Pancreas (tissue), 10 donors: Measurements from ENCODE around the gene CPT1B. TPM values are rescaled to one million over a fixed set of nuclear protein-coding genes. Genes with fewer than 3 reads are reported as not detected.

Experiments used
- ATAC-seq, 4 donors: fragments of 200-7000 bp; cut with Tn5 transposase; one replicate each; pipeline versions ENCODE4 v1.8.0 to v1.9.1; 2020; ENCODE audit warnings: mild to moderate bottlenecking in 4 of 4, moderate library complexity in 4 of 4
- DNase-seq, 6 donors: peaks; one replicate each; pipeline ENCODE4 v3.0.0-alpha.2; 2020
- FAIRE-seq: peaks from 2 replicates; lab custom pipeline; 2012; peaks lifted over from hg19 to GRCh38; lab: Jason Lieb, UNC
- H3K27ac ChIP-seq, 4 donors: fragments of 200-600 bp; sonication (generic); 1 replicate in 3 of 4; 2 replicates in 1 of 4; pipeline versions ENCODE4 v1.5.0 to v1.8.0; 2020
- H3K27me3 ChIP-seq, 4 donors: fragments of 200-600 bp; one replicate each; pipeline ENCODE4 v1.8.0; 2021
- H3K36me3 ChIP-seq, 3 donors: fragments of 200-600 bp; sonication (generic) in 1 of 3; one replicate each; pipeline versions ENCODE4 v1.5.0 to v1.8.0; 2020 to 2021
- H3K4me1 ChIP-seq, 3 donors: fragments of 200-600 bp; one replicate each; pipeline ENCODE4 v1.8.0; 2021
- H3K4me3 ChIP-seq, 4 donors: fragments of 200-600 bp; sonication (generic) in 2 of 4; one replicate each; pipeline versions ENCODE4 v1.5.0 to v1.8.0; 2020 to 2021
- H3K9me3 ChIP-seq, 4 donors: fragments of 200-600 bp; one replicate each; pipeline ENCODE4 v1.8.0; 2021
- CTCF ChIP-seq, 4 donors: fragments of 200-600 bp; sonication (generic) in 3 of 4; IDR thresholded peaks; one replicate each; pipeline versions ENCODE4 v1.5.0 to v1.8.0; 2021; ENCODE audit warnings: antibody characterized with exemption in 4 of 4
- WGBS, 2 donors: extraction: QIAGEN DNeasy Blood & Tissue Kit; methylation state at CpG; one replicate each; pipeline ENCODE4 v1.1.7; 2013; 5-methylcytosine and 5-hydroxymethylcytosine counted together
- intact Hi-C, 3 donors: fragments of 100-400 bp; cut with DNase I; formaldehyde crosslinking; loops; one replicate each; pipeline versions ENCODE4 v1.11.1 to v1.14.2; 2022
- polyA plus RNA-seq, 2 donors: library from polyadenylated mRNA; stranded (reverse); fragments of 200-250 nt; gene quantifications; one replicate each; pipeline ENCODE4 v1.2.3, GENCODE V29; 2013
- total RNA-seq, 6 donors: library from RNA; stranded (reverse); fragmentation: NEBNext Ultra II Directional in 4 of 6; extraction: Animal tissue kit (Norgen Biotek cat#: 25700) in 4 of 6; gene quantifications; one replicate each; pipeline versions ENCODE4 v1.2.1 to v1.2.4, GENCODE V29; 2021 to 2023
- donor health status: healthy with polysubstance abuse.
- donor health status: DM: no; HTN: no; CAD: no; lungs with moderate emphysema.
- donor health status: DM: no; HTN: no; CAD: no.
- donor health status: control.
- donor health status: control.
- donor health status: Bipolar disorder and iron deficiency.
- donor health status: DM: yes; HTN: yes; CAD: no.
- donor health status: DM: no; HTN: no; CAD: no.
- donor health status: DM: no; HTN: no; CAD: no.
- donor health status: DM: yes; HTN: yes; CAD: no.

Gene CPT1B
- total and polyA plus RNA-seq, 8 donors = 7.2 to 87.0 (median 13.6) TPM

- no peaks in the 10 kb centered on the region for H3K36me3 ChIP-seq
- FAIRE-seq = no peak
- peak overlapping the region in 1 of 4 donors; percentile 70 for H3K4me3 ChIP-seq
- TF ChIP-seq CTCF (IDR thresholded peaks at IDR 0.05) = no peak
- DNase-seq = peak in 1 of 6 donors; percentile 22
- peaks cover 0 to 11% (median 6%) of the 10 kb centered on the region in 3 donors for H3K4me1 ChIP-seq
- WGBS, 2 donors = 90 to 93% methylated on average over 11 of the region's 11 CpGs
- intact Hi-C loops = no loop called here
- ATAC-seq = no peak
- no peaks in the 10 kb centered on the region for H3K9me3 ChIP-seq
- no peaks in the 10 kb centered on the region for H3K27me3 ChIP-seq
- H3K27ac ChIP-seq = no peak overlapping the region
These were observed 13.9 kb downstream of the CPT1B start for GRCh38 chr22:50564289-50564688.

GRCh38 chr22:50563413-50564160, 14.6 kb downstream of the CPT1B start:
- DNase-seq = peak in 3 of 6 donors; percentile 41 to 65 (median 52)
- 7 to 10% methylated on average over 17 of the region's 17 CpGs for WGBS, 2 donors
- H3K27me3 ChIP-seq = no peaks in the 10 kb centered on the region
- ATAC-seq = peak; percentile 20 to 39 (median 31)
- H3K9me3 ChIP-seq = no peaks in the 10 kb centered on the region
- H3K4me1 ChIP-seq = peaks cover 0 to 5% (median 2%) of the 10 kb centered on the region in 3 donors
- H3K36me3 ChIP-seq = no peaks in the 10 kb centered on the region
- H3K27ac ChIP-seq = peak overlapping the region; percentile 59 to 91 (median 82)
- peak overlapping the region; percentile 25 to 70 (median 36) for H3K4me3 ChIP-seq
- TF ChIP-seq CTCF (IDR thresholded peaks at IDR 0.05) = no peak
- no peak for FAIRE-seq
- intact Hi-C loops = no loop called here

GRCh38 chr22:50562523-50563412, 15.5 kb downstream of the CPT1B start, which contains the start of gene SYCE3:
Gene SYCE3 (minus strand): TSS chr22:50562919. CDS start chr22:50556405, 6,514 bp downstream.
- Histone ChIP-seq H3K4me3 (peak within 1 kb of the TSS; percentile 25 to 70 (median 36)), H3K27ac (peak within 1 kb of the TSS; percentile 59 to 91 (median 82)), H3K9me3 (no peaks in the 10 kb centered on the region), H3K36me3 (no peaks in the 10 kb centered on the region), H3K27me3 (no peaks in the 10 kb centered on the region), H3K4me1 (peaks cover 0 to 3% (median 0%) of the 10 kb centered on the region in 3 donors)
- TF ChIP-seq CTCF (IDR thresholded peaks at IDR 0.05) = peak; percentile 97 to 99 (median 98)
- whole genome bisulfite sequencing, 2 donors = 1 to 2% methylated on average over 55 to 60 of the region's 61 CpGs
- intact Hi-C loops = no loop called here
- FAIRE-seq (no peak), DNase-seq (peak; percentile 97 to 100 (median 98)), ATAC-seq (peak; percentile 98 to 99 (median 98))

GRCh38 chr22:50561401-50562358, 16.5 kb downstream of the CPT1B start:
- ATAC-seq (no peak), FAIRE-seq (no peak), DNase-seq (peak in 3 of 6 donors; percentile 28 to 72 (median 47))
- 74 to 78% methylated on average over 24 to 30 of the region's 34 CpGs for WGBS, 2 donors
- H3K4me3 ChIP-seq = no peak overlapping the region
- no peaks in the 10 kb centered on the region for H3K27me3 ChIP-seq
- no peak for TF ChIP-seq CTCF (IDR thresholded peaks at IDR 0.05)
- no peaks in the 10 kb centered on the region for H3K9me3 ChIP-seq
- H3K4me1 ChIP-seq = peaks cover 0 to 3% (median 0%) of the 10 kb centered on the region in 3 donors
- H3K36me3 ChIP-seq = no peaks in the 10 kb centered on the region
- intact Hi-C loops = no loop called here
- no peak overlapping the region for H3K27ac ChIP-seq
